Measurements from ENCODE around the gene RBMX. TPM values are rescaled to one million over a fixed set of nuclear protein-coding genes. Genes with fewer than 3 reads are reported as not detected.

RBMX gene
- total RNA-seq, 3 donors from 2014 or later, result 255 to 331 (median 264) TPM

GRCh38 chrX:136849395-136849794 is 31.1 kb downstream of the RBMX start:
- Histone ChIP-seq H3K9me3 (peaks cover 0 to 8% of the 10 kb centered on the region in 2 donors), H3K27ac (no peak overlapping the region), H3K4me3 (no peak overlapping the region), H3K4me1 (no peaks in the 10 kb centered on the region), H3K27me3 (no peaks in the 10 kb centered on the region), H3K36me3 (no peaks in the 10 kb centered on the region)
- intact Hi-C loops (cut with DNase I; ENCODE audit: low total_unique reads), result no loop called here
- TF ChIP-seq CTCF (IDR thresholded peaks at IDR 0.05), result no peak
- no peak for TF ChIP-seq POLR2AphosphoS5 (IDR thresholded peaks at IDR 0.05)
- TF ChIP-seq POLR2A (IDR thresholded peaks at IDR 0.05), result no peak
- no peak for DNase-seq (ENCODE audit: low spot score in 2 of 2)

- H3K4me1 ChIP-seq, result no peaks in the 10 kb centered on the region
- H3K27ac ChIP-seq, result no peak overlapping the region
- H3K36me3 ChIP-seq, result no peaks in the 10 kb centered on the region
- intact Hi-C loops (cut with DNase I; ENCODE audit: low total_unique reads), result no loop called here
- TF ChIP-seq POLR2A (IDR thresholded peaks at IDR 0.05), result no peak
- no peak for TF ChIP-seq POLR2AphosphoS5 (IDR thresholded peaks at IDR 0.05)
- no peak for TF ChIP-seq CTCF (IDR thresholded peaks at IDR 0.05)
- DNase-seq (ENCODE audit: low spot score in 2 of 2), result no peak
- peaks cover 0 to 8% of the 10 kb centered on the region in 2 donors for H3K9me3 ChIP-seq
- no peaks in the 10 kb centered on the region for H3K27me3 ChIP-seq
- no peak overlapping the region for H3K4me3 ChIP-seq
These were observed 32.7 kb downstream of the RBMX start for GRCh38 chrX:136847874-136848273.

GRCh38 chrX:136839196-136839595 is 41.3 kb downstream of the RBMX start:
- Histone ChIP-seq H3K4me3 (no peak overlapping the region), H3K36me3 (no peaks in the 10 kb centered on the region), H3K4me1 (no peaks in the 10 kb centered on the region), H3K27me3 (no peaks in the 10 kb centered on the region), H3K9me3 (no peaks in the 10 kb centered on the region), H3K27ac (no peak overlapping the region)
- TF ChIP-seq POLR2A (IDR thresholded peaks at IDR 0.05), result no peak
- no peak for TF ChIP-seq POLR2AphosphoS5 (IDR thresholded peaks at IDR 0.05)
- TF ChIP-seq CTCF (IDR thresholded peaks at IDR 0.05), result no peak
- no peak for DNase-seq (ENCODE audit: low spot score in 2 of 2)
- intact Hi-C loops (cut with DNase I; ENCODE audit: low total_unique reads), result no loop called here

GRCh38 chrX:136835761-136836160 is 44.8 kb downstream of the RBMX start:
- TF ChIP-seq POLR2A (IDR thresholded peaks at IDR 0.05), result no peak
- no peak for TF ChIP-seq CTCF (IDR thresholded peaks at IDR 0.05)
- no peak for TF ChIP-seq POLR2AphosphoS5 (IDR thresholded peaks at IDR 0.05)
- Histone ChIP-seq H3K36me3 (no peaks in the 10 kb centered on the region), H3K9me3 (no peaks in the 10 kb centered on the region), H3K4me3 (no peak overlapping the region), H3K4me1 (no peaks in the 10 kb centered on the region), H3K27ac (no peak overlapping the region), H3K27me3 (no peaks in the 10 kb centered on the region)
- DNase-seq (ENCODE audit: low spot score in 2 of 2), result no peak
- intact Hi-C loops (cut with DNase I; ENCODE audit: low total_unique reads), result no loop called here

- no peak overlapping the region for H3K4me3 ChIP-seq
- H3K4me1 ChIP-seq, result no peaks in the 10 kb centered on the region
- H3K36me3 ChIP-seq, result no peaks in the 10 kb centered on the region
- TF ChIP-seq CTCF (IDR thresholded peaks at IDR 0.05) (no peak), POLR2AphosphoS5 (IDR thresholded peaks at IDR 0.05) (no peak), POLR2A (IDR thresholded peaks at IDR 0.05) (no peak)
- intact Hi-C loops (cut with DNase I; ENCODE audit: low total_unique reads), result no loop called here
- no peak overlapping the region for H3K27ac ChIP-seq
- no peaks in the 10 kb centered on the region for H3K9me3 ChIP-seq
- H3K27me3 ChIP-seq, result no peaks in the 10 kb centered on the region
- DNase-seq (ENCODE audit: low spot score in 2 of 2), result no peak
These were observed 51.1 kb downstream of the RBMX start for GRCh38 chrX:136829413-136829812.

All from breast epithelium (tissue), 4 donors.